Lung (tissue), 12 donors: ENCODE data around the gene RUSC1. TPM values are rescaled to one million over a fixed set of nuclear protein-coding genes. Genes with fewer than 3 reads are reported as not detected.

Experiments used
- ATAC-seq: fragments of 200-7000 bp; cut with Tn5 transposase; one replicate; pipeline ENCODE4 v1.9.1; 2020; ENCODE audit warnings: moderate number of reproducible peaks; ENCODE audit not compliant: insufficient read depth, low FRiP score
- DNase-seq, 3 donors: peaks; one replicate each; pipeline ENCODE4 v3.0.0-alpha.2; 2013 to 2017
- H3K27ac ChIP-seq, 2 donors: one replicate each; pipeline ENCODE4 v1.5.1; 2013; ENCODE audit warnings: mild to moderate bottlenecking in 2 of 2, moderate library complexity in 2 of 2, control low read depth in 1 of 2, inconsistent platforms in 1 of 2, low read depth in 1 of 2, low read length in 1 of 2
- H3K27me3 ChIP-seq, 3 donors: one replicate each; pipeline ENCODE4 v1.5.1; 2013; ENCODE audit warnings: low read length in 2 of 3; ENCODE audit not compliant: control insufficient read depth in 3 of 3, insufficient read depth in 3 of 3
- H3K36me3 ChIP-seq, 4 donors: one replicate each; pipeline ENCODE4 v1.5.1; 2013; ENCODE audit warnings: low read length in 4 of 4, mild to moderate bottlenecking in 1 of 4, moderate library complexity in 1 of 4; ENCODE audit not compliant: control insufficient read depth in 4 of 4, insufficient read depth in 4 of 4
- H3K4me1 ChIP-seq, 5 donors: one replicate each; pipeline ENCODE4 v1.5.1; 2013; ENCODE audit warnings: low read length in 5 of 5, mild to moderate bottlenecking in 2 of 5, moderate library complexity in 1 of 5; ENCODE audit not compliant: control insufficient read depth in 5 of 5, insufficient read depth in 5 of 5
- H3K4me3 ChIP-seq: one replicate; pipeline ENCODE4 v1.5.1; 2013; ENCODE audit warnings: mild to moderate bottlenecking, control low read depth, moderate library complexity
- H3K9ac ChIP-seq, 2 donors: one replicate each; pipeline ENCODE4 v1.5.1; 2013; ENCODE audit warnings: low read length in 2 of 2, control low read depth in 1 of 2; ENCODE audit not compliant: insufficient read depth in 1 of 2
- H3K9me3 ChIP-seq, 4 donors: one replicate each; pipeline ENCODE4 v1.5.1; 2013; ENCODE audit warnings: low read length in 3 of 4, mild to moderate bottlenecking in 1 of 4, moderate library complexity in 1 of 4; ENCODE audit not compliant: control insufficient read depth in 4 of 4, insufficient read depth in 3 of 4
- WGBS, 2 donors: extraction: QIAGEN DNeasy Blood & Tissue Kit; methylation state at CpG; one replicate each; pipeline ENCODE4 v1.1.7; 2013; 5-methylcytosine and 5-hydroxymethylcytosine counted together
- polyA plus RNA-seq, 2 donors: library from polyadenylated mRNA; stranded (reverse); fragments of 200-250 nt; gene quantifications; one replicate each; pipeline ENCODE4 v1.2.1, GENCODE V29; 2013
- total RNA-seq, 2 donors: library from RNA; depleted of rRNA in 1 of 2; stranded (reverse); fragments of >200 nt in 1 of 2; gene quantifications; one replicate each; pipeline ENCODE4 v1.2.1, GENCODE V29; 2014 to 2021
- TF ChIP-seq, protein P1 (sequence below): IDR thresholded peaks from 2 replicates; pipeline ENCODE4 v1.5.1; 2012; ENCODE audit warnings: mild to moderate bottlenecking; ENCODE audit errors: control extremely low read depth, extremely low read depth
- donor health status: control.
- donor health status: control.
- donor health status: Bipolar disorder and iron deficiency.
- donor health status: healthy.
- donor health status: DM: yes; HTN: yes; CAD: no.

RUSC1 gene
- total and polyA plus RNA-seq, 4 donors, result 18.2 to 37.7 (median 22.8) TPM

DNA sequence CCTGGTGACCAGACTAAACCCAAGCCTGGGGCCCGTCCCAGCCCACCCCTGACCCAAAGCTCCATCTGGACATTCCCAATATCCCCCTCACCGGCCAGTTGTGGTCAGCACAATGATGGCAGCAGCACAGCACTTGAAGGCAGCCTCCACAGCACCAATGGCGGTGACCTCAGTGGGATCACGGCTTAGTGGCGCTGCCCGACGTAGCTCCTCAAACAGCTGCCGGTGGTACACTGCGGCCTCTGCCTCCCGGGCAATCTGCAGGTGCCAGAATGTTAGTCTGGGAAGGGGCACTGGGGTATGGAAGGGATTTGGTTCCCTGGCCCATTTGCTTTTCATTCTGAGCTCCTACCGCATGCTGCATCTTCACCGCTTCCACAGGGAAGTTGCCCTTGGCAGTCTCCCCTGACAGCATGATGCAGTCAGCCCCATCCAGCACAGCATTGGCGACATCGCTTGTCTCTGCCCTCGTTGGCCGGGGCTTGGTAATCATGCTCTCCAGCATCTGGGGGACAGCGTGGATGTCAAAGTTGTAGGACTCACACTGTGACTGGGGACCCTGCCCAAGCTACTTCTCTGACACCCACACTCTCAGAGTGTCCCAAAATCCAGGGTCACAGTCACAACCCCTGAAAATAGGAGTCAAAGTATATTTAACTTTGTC lies 27.5 kb upstream of the RUSC1 start:
- Histone ChIP-seq H3K9ac (no peak overlapping the region), H3K27me3 (peaks cover 0 to 50% (median 35%) of the 10 kb centered on the region in 3 donors), H3K36me3 (peaks cover 0 to 2% (median 0%) of the 10 kb centered on the region in 4 donors), H3K4me3 (no peak overlapping the region), H3K27ac (no peak overlapping the region), H3K4me1 (peaks cover 0 to 6% (median 0%) of the 10 kb centered on the region in 5 donors), H3K9me3 (peaks cover 0 to 2% (median 0%) of the 10 kb centered on the region in 4 donors)
- ATAC-seq (no peak), DNase-seq (no peak)
- WGBS, 2 donors, result 86 to 90% methylated on average over 17 of the region's 17 CpGs
- TF ChIP-seq, protein P1, sequence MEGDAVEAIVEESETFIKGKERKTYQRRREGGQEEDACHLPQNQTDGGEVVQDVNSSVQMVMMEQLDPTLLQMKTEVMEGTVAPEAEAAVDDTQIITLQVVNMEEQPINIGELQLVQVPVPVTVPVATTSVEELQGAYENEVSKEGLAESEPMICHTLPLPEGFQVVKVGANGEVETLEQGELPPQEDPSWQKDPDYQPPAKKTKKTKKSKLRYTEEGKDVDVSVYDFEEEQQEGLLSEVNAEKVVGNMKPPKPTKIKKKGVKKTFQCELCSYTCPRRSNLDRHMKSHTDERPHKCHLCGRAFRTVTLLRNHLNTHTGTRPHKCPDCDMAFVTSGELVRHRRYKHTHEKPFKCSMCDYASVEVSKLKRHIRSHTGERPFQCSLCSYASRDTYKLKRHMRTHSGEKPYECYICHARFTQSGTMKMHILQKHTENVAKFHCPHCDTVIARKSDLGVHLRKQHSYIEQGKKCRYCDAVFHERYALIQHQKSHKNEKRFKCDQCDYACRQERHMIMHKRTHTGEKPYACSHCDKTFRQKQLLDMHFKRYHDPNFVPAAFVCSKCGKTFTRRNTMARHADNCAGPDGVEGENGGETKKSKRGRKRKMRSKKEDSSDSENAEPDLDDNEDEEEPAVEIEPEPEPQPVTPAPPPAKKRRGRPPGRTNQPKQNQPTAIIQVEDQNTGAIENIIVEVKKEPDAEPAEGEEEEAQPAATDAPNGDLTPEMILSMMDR, result no peak

DNA sequence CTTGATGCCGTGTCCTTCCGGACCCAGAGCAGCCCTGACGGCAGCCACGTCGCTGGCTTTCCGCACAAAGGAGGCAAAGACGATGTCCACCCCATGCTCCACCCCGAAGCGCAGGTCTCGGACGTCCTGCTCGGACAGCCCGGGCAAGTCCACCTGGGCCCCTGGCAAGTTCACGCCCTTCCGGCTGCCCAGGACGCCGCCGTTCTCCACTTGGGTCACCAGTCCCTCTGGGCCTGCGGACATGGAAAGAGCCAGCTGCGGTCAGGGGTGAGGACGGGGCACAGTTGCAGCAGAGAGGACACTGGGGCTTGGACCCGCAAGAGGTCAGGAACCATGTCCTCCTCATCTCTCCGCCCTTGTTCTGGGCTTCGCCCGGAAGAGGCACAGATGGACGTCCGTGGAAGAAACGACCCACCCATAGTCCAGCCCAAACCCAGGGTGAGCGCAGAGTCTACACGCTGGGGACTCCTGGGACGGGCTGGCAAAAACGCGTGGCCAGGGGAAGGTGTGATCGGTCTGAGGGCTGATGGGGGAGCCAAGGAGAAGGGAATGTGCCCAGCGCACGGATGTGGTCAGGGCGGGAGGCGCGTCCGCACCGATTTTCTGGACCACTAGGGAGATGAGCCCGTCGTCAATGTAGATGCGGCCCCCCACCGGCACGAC lies 26.0 kb upstream of the RUSC1 start:
- no peak for ATAC-seq
- no peak overlapping the region for H3K4me3 ChIP-seq
- no peak for DNase-seq

DNA sequence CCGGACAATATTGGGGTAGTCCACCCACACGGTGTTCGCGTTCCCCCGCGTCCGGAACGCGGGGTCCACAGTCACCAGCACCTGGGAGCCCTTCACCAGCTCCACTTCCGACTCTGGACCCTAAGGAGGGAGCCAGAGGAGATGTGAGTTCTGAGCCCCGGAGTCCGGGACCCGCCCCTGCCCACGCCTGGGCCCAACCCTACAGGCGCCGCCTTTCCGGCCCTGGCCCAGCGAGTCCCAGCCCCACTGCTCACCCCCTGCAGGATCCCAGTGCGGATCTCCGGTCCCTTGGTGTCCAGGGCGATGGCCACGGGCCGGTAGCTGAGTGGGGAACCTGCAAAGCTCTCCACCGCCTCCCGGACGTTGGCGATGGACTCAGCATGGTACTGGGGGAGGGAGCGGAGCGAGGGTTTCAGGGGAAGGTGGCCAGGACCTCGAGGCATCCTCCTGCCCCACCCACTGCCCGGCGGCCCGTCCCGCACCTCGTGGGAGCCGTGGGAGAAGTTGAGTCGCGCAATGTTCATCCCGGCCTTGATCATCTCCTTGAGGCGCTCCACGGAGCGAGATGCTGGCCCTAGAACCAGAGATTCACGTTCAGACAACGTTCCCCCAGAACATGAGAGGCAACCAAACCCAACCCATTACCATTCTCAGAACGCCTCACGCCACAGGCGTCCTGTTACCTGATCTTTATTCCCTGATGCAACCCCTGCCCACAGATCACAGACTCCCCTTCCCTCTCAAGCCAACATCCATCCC lies 25.3 kb upstream of the RUSC1 start:
- WGBS, 2 donors, result 16 to 18% methylated on average over 46 to 47 of the region's 47 CpGs
- no peak overlapping the region for H3K9ac ChIP-seq
- no peak overlapping the region for H3K27ac ChIP-seq
- H3K4me1 ChIP-seq, result peaks cover 0 to 6% (median 0%) of the 10 kb centered on the region in 5 donors
- ATAC-seq (no peak), DNase-seq (no peak)
- peaks cover 0 to 50% (median 35%) of the 10 kb centered on the region in 3 donors for H3K27me3 ChIP-seq
- H3K36me3 ChIP-seq, result no peaks in the 10 kb centered on the region
- TF ChIP-seq, protein P1, result no peak
- H3K4me3 ChIP-seq, result no peak overlapping the region
- peaks cover 0 to 2% (median 0%) of the 10 kb centered on the region in 4 donors for H3K9me3 ChIP-seq

More for the DNA sequence above, 26.0 kb upstream of the RUSC1 start:
- Histone ChIP-seq H3K4me1 (peaks cover 0 to 6% (median 0%) of the 10 kb centered on the region in 5 donors), H3K27ac (no peak overlapping the region), H3K27me3 (peaks cover 0 to 50% (median 35%) of the 10 kb centered on the region in 3 donors), H3K9me3 (peaks cover 0 to 2% (median 0%) of the 10 kb centered on the region in 4 donors), H3K9ac (no peak overlapping the region), H3K36me3 (no peaks in the 10 kb centered on the region)
- WGBS, 2 donors, result 33 to 35% methylated on average over 46 of the region's 46 CpGs
- TF ChIP-seq, protein P1, result no peak
